Left kidney (tissue), 2 donors: ENCODE results near the gene TMEM267. TPM values are rescaled to one million over a fixed set of nuclear protein-coding genes. Genes with fewer than 3 reads are reported as not detected.
"Not testable (repeated sequence)": the region's sequence is repeated elsewhere in the genome, so short reads cannot be mapped to it uniquely, and the experiment has no call there.

Source experiments
- DNase-seq: peaks from one replicate; pipeline ENCODE4 v3.0.0-alpha.2; 2013
- polyA plus RNA-seq: library from polyadenylated mRNA; unstranded; fragments of 120-200 nt; gene quantifications from one replicate; pipeline ENCODE4 v1.2.1, GENCODE V29; 2013; ENCODE audit not compliant: insufficient read length

The TMEM267 gene
- polyA plus RNA-seq, 1 donor: 24.3 TPM

GRCh38 chr5:43465455-43465854, 18.2 kb downstream of the TMEM267 start:
- DNase-seq: not testable (repeated sequence)

- no peak for DNase-seq
Measured at GRCh38 chr5:43461066-43461465, 22.6 kb downstream of the TMEM267 start.

GRCh38 chr5:43456556-43456955, 27.1 kb downstream of the TMEM267 start:
- no peak for DNase-seq

- DNase-seq: not testable (repeated sequence)
Measured at GRCh38 chr5:43441575-43441974, 42.1 kb downstream of the TMEM267 start.

GRCh38 chr5:43437062-43437660, 46.5 kb downstream of the TMEM267 start:
- DNase-seq: no peak

GRCh38 chr5:43433382-43433781, 50.3 kb downstream of the TMEM267 start:
- DNase-seq: no peak

- no peak for DNase-seq
Measured at GRCh38 chr5:43432486-43433375, 50.9 kb downstream of the TMEM267 start.

- DNase-seq: no peak
Measured at GRCh38 chr5:43429706-43430105, 54.0 kb downstream of the TMEM267 start.

GRCh38 chr5:43429016-43429415, 54.6 kb downstream of the TMEM267 start:
- DNase-seq: no peak

- no peak for DNase-seq
Measured at GRCh38 chr5:43427306-43427705, 56.4 kb downstream of the TMEM267 start.

- no peak for DNase-seq
Measured at GRCh38 chr5:43425983-43426382, 57.7 kb downstream of the TMEM267 start.

GRCh38 chr5:43423086-43423485, 60.6 kb downstream of the TMEM267 start:
- not testable (repeated sequence) for DNase-seq

- peak; percentile 67 for DNase-seq
Measured at GRCh38 chr5:43422143-43422542, 61.5 kb downstream of the TMEM267 start.

GRCh38 chr5:43421450-43422133, 62.1 kb downstream of the TMEM267 start:
- DNase-seq: no peak

- DNase-seq: no peak
Measured at GRCh38 chr5:43420241-43420640, 63.4 kb downstream of the TMEM267 start.

GRCh38 chr5:43418561-43418960, 65.1 kb downstream of the TMEM267 start:
- DNase-seq: no peak

- DNase-seq: no peak
Measured at GRCh38 chr5:43416803-43417394, 66.8 kb downstream of the TMEM267 start.

- DNase-seq: no peak
Measured at GRCh38 chr5:43415935-43416802, 67.5 kb downstream of the TMEM267 start.

GRCh38 chr5:43413966-43414365, 69.7 kb downstream of the TMEM267 start:
- DNase-seq: no peak

- DNase-seq: no peak
Measured at GRCh38 chr5:43412644-43413043, 71.0 kb downstream of the TMEM267 start.

GRCh38 chr5:43412156-43412555, 71.5 kb downstream of the TMEM267 start, which contains the start of gene CCL28:
CCL28 (minus strand) TSS chr5:43412391; CDS start chr5:43412316, 75 bp downstream.
- DNase-seq: no peak
